ENCODE results near the gene CNOT3.

CNOT3 gene

DNA sequence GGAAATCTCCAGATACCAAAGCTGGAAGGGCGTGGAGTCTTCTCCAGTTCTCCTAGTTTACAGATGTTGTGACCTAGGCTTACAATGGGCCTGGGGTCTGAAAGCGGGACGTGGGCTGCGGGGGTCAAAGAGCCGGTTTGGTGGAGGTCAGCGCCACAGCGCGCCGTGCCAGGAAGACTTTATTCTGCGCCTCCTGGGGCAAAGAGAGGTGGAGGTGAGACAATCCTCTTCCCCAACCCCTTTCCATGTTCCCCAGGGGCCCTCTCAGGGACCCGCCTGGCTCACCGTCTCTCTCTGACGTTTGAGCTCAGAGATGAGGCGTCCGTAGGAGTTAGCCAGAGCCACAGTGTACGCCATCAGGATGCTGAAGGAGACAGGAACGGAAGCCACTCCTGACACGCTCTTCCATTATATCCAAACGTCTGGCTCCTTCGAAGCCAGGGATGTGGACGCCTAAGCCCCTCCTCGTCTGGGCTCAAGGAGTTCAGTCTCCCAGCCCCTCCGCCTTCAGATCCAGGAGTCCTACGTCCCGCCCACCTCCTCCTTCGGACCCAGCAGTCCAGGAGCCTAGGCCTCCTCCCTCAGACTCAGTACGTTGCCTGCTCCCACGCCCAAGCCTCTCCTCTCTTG lies 22.7 kb downstream of the CNOT3 start:
- peak; percentile 51; the same call in 1 of the 2 replicates for TF ChIP-seq ZBTB7A (IDR thresholded peaks at IDR 0.05; ENCODE audit: low read depth)
- TF ChIP-seq, protein P1, sequence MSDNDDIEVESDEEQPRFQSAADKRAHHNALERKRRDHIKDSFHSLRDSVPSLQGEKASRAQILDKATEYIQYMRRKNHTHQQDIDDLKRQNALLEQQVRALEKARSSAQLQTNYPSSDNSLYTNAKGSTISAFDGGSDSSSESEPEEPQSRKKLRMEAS (IDR thresholded peaks at IDR 0.05), result no peak

DNA sequence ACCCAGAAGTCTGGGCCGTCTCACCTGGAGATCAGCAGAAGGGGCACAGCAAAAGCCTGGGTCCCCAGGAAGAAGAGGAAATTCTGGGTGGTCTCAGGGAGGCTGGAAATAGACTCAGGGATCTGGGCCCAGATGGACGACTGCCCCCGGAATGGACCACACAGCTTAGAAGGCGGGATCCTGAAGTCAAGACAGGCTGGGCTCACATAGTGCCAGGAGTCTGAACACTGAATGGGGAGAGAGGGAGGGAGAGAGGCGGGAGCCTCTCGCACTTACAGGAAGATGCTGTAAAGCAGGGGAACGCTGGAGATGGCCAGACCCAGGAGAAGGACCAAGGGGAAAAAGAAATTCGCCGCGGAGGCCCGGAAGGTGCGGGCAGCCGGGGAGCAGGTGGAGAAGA lies 23.3 kb downstream of the CNOT3 start:
- no peak for TF ChIP-seq TEAD4 (IDR thresholded peaks at IDR 0.05)
- TF ChIP-seq ZBTB7A (IDR thresholded peaks at IDR 0.05; ENCODE audit: low read depth), result no peak
- TF ChIP-seq EGR1 (IDR thresholded peaks at IDR 0.05), result no peak
- TF ChIP-seq TCF12 (IDR thresholded peaks at IDR 0.05; ENCODE audit: low read depth), result no peak

DNA sequence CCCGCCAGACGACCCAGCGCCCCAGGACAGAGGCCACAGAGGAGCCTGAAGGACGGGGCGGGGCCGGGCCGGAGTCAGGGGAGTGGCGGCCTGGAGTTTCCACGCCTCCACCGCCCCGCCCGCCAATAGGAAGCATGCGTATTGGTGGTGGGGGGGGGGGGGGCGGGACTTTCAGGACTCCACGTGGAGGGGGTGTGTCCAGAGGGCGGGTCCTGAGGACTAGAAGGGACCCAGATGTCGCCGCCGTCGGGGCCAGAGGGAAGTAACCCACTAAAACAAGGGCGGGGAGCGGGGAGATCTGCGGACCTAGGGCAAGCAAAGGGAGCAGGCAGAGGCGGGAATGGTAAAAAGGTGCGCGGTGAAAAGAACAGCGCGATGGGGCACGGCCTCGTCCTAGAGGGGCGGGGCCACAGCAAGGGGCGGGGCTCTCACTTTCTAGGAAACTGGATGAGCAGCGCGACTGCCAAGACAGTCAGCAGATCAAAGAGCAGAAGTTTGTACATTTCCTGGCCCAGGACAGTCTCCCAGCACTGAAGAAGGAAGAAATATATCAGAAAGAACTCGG lies 24.8 kb downstream of the CNOT3 start:
- TF ChIP-seq CREB1 (IDR thresholded peaks at IDR 0.05; ENCODE audit: low read depth) (peak; percentile 33; the same call in 1 of the 2 replicates), NFIC (IDR thresholded peaks at IDR 0.05) (no peak)
- TF ChIP-seq, protein P2, sequence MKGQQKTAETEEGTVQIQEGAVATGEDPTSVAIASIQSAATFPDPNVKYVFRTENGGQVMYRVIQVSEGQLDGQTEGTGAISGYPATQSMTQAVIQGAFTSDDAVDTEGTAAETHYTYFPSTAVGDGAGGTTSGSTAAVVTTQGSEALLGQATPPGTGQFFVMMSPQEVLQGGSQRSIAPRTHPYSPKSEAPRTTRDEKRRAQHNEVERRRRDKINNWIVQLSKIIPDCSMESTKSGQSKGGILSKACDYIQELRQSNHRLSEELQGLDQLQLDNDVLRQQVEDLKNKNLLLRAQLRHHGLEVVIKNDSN (IDR thresholded peaks at IDR 0.05), result peak; percentile 58
- TF ChIP-seq, protein P1 (IDR thresholded peaks at IDR 0.05), result peak; percentile 65
- TF ChIP-seq, protein P3, sequence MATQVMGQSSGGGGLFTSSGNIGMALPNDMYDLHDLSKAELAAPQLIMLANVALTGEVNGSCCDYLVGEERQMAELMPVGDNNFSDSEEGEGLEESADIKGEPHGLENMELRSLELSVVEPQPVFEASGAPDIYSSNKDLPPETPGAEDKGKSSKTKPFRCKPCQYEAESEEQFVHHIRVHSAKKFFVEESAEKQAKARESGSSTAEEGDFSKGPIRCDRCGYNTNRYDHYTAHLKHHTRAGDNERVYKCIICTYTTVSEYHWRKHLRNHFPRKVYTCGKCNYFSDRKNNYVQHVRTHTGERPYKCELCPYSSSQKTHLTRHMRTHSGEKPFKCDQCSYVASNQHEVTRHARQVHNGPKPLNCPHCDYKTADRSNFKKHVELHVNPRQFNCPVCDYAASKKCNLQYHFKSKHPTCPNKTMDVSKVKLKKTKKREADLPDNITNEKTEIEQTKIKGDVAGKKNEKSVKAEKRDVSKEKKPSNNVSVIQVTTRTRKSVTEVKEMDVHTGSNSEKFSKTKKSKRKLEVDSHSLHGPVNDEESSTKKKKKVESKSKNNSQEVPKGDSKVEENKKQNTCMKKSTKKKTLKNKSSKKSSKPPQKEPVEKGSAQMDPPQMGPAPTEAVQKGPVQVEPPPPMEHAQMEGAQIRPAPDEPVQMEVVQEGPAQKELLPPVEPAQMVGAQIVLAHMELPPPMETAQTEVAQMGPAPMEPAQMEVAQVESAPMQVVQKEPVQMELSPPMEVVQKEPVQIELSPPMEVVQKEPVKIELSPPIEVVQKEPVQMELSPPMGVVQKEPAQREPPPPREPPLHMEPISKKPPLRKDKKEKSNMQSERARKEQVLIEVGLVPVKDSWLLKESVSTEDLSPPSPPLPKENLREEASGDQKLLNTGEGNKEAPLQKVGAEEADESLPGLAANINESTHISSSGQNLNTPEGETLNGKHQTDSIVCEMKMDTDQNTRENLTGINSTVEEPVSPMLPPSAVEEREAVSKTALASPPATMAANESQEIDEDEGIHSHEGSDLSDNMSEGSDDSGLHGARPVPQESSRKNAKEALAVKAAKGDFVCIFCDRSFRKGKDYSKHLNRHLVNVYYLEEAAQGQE (IDR thresholded peaks at IDR 0.05; ENCODE audit: low read depth), result no peak

DNA sequence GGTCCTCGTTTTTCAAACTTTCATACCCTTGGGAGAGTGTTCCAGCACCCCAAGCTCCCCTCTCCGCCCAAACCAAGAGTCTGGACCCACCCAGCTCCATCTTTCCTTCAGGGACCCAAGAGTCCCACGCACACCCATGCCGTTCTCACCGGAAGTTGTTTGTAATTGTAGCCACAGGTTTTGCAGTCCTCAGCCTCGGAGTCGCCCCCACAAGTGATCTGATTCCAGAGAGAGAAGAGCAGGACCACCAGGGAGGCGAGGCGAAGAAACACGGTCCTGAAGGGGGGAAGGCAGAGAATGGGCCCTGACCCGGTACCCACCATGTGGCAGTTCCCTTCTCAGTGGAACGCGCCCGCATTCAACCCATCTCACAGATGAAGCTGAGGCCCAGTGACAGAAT lies 25.3 kb downstream of the CNOT3 start:
- no peak for TF ChIP-seq TEAD4 (IDR thresholded peaks at IDR 0.05)
- TF ChIP-seq, protein P3 (IDR thresholded peaks at IDR 0.05; ENCODE audit: low read depth), result no peak
- TF ChIP-seq ZBTB7A (IDR thresholded peaks at IDR 0.05; ENCODE audit: low read depth), result no peak
- TF ChIP-seq, protein P1 (IDR thresholded peaks at IDR 0.05), result no peak
- TF ChIP-seq CEBPB (IDR thresholded peaks at IDR 0.05), result no peak
- no peak for TF ChIP-seq TCF12 (IDR thresholded peaks at IDR 0.05; ENCODE audit: low read depth)
- TF ChIP-seq TAF1 (IDR thresholded peaks at IDR 0.05; ENCODE audit: low read depth), result no peak

DNA sequence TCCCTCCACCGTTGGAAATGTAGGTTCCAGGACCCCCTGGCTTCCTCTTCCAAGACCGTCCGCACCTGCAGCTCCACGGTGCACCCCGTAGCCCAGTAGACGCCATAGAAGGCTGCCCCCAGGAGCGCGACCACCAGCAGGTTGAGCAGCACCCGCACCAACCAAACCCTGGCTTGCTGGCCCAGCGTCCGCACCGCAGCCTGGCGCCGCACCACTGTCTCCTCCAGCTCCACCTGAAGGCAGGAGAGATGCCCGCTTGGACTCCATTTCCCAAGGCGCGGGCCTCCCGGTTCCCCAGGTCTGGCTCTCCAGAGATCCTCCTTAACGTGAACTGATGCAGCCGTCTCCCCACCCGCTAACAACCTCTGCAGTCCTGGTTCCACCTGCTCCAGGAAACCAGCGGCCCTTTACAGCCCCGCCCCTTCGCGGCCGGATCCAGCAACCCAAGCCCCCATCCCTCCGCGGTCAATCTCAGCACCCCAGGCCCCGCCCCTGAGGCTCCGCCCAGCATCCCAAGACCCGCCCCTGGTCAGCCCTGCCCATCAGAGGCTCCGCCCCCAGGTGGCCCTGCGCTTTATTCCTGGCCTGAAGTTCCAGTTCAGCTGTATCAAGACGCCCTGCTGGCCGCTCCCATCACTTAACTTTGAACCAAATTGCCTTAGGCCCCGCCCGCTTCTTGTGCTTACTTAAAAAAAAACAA lies 27.0 kb downstream of the CNOT3 start:
- no peak for TF ChIP-seq YY1 (IDR thresholded peaks at IDR 0.05; ENCODE audit: low read depth)
- TF ChIP-seq, protein P3 (IDR thresholded peaks at IDR 0.05; ENCODE audit: low read depth), result no peak

DNA sequence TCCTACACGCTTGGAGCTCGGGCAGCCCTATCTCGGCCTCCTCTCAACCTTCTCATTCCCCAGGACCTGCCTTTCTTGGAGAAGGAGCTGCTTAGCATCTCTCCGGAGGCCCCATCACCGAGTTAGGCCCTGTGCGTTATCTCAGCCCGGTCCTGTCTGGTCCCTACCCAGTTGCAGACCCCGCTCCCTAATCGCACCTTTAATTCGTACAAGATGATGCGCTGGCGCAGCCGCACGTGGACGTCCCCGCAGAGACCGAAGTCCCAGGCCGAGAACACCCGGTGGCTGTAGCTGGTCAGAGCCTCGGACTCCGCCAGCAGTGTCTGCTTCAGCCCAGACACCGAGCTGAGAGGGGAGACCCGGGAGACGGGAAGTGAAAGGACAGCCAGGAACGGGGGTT lies 27.7 kb downstream of the CNOT3 start:
- no peak for TF ChIP-seq YY1 (IDR thresholded peaks at IDR 0.05; ENCODE audit: low read depth)
- TF ChIP-seq TAF1 (IDR thresholded peaks at IDR 0.05; ENCODE audit: low read depth), result no peak
- no peak for TF ChIP-seq CREB1 (IDR thresholded peaks at IDR 0.05; ENCODE audit: low read depth)
- no peak for TF ChIP-seq EP300 (IDR thresholded peaks at IDR 0.05; ENCODE audit: borderline replicate concordance)
- no peak for TF ChIP-seq ZBTB7A (IDR thresholded peaks at IDR 0.05; ENCODE audit: low read depth)
- TF ChIP-seq CEBPB (IDR thresholded peaks at IDR 0.05), result no peak
- TF ChIP-seq RAD21 (IDR thresholded peaks at IDR 0.05; ENCODE audit: low read depth), result no peak
- TF ChIP-seq EGR1 (IDR thresholded peaks at IDR 0.05), result no peak
- TF ChIP-seq FOXM1 (IDR thresholded peaks at IDR 0.05; ENCODE audit: borderline replicate concordance, low read depth), result no peak
- TF ChIP-seq, protein P2 (IDR thresholded peaks at IDR 0.05), result no peak
- TF ChIP-seq TCF12 (IDR thresholded peaks at IDR 0.05; ENCODE audit: low read depth), result no peak
- TF ChIP-seq, protein P1 (IDR thresholded peaks at IDR 0.05), result no peak
- TF ChIP-seq TEAD4 (IDR thresholded peaks at IDR 0.05), result no peak
- TF ChIP-seq NFIC (IDR thresholded peaks at IDR 0.05), result no peak
- TF ChIP-seq, protein P3 (IDR thresholded peaks at IDR 0.05; ENCODE audit: low read depth), result no peak

All from Ishikawa (cell line).